Measurements from ENCODE around the gene SCGB1C1.

SCGB1C1 gene

DNA sequence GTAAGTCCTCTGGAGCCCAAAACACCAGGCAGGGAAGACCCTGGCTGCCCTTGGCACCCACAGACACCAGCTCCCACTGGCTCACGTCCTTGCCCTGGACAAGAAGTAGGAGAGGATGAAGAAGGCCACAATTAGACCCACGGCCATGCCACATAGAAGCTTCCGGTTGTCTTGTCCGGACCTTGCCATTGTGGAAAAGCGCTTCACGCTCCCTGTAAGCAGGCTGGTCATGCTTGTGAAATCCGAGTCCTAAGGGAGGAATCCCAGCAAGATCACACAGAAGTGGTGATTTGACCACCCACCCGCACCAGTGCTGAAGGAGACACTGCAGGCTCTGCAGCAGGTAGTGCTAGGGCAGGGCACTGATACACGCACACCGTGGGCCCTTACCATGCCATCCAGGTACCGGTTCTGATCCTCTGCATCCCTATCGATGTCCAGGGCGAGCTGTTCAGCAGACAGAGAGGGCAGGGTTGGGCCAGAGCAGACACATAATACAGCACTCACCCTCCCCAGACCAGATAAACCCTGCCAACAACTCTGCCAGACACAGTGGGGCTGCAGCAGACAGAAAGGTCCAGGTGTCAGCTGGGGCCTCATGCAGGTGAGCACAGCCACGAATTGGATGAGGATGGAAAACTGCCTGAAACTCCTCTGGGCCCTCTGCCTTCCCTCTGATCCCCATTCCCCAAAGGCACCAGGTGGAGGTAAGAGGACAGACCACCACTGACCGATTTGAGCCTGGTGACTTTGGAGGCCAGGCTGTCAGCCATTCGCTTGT, 12.5 kb downstream of the SCGB1C1 start:
- DNase-seq = peak; percentile 1

DNA sequence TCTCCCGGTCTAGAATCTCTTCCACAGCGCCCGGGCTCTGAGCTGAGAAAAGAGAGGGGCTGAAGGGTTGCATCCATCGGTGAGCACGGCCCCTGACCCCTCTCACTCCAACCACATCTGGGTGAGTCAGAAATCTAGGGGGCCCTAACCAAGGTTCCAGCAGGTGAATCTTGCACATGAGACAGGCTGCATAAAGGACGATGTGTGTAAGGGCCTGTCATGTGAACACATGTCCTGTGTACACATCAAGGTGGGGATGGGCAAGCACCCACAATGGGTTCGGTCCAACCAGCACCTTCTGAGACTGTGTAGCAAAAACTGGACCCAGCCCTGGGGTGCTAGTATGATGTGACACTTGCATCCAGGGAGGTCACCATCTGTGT, 13.1 kb downstream of the SCGB1C1 start:
- DNase-seq = peak; percentile 1

DNA sequence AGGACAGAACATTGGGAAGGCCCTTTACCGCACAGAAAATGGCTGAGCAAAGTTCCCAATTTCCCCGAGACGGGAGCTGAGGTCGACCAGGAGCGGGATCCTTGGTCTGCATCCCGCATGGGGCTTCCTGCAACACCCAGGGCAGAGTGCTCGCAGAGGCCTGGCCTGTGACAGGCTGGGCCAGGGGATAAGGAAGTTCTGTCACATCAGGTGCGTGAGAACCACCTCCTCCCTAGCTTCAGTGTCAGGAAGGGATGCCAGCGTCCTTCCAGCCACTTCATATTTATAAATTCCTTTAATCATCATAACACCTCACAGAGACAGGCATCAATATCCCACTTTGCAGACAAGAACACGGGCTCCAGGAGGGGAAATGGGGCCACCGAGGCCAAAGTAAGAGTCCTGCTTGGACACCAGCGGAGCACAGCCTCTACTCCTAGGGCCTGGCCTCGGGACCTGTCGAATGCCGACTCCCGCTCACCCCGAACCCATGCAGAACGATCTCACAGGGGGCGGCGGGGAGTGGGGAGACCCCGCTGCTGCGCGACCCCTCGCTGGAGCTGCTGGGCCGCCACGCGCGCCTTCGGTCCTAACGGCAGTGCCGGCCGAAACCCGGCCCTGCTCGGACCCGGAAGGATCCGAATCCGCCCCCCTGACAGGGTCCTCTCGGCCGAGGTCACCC, 13.8 kb downstream of the SCGB1C1 start:
- peak; percentile 16 for DNase-seq

DNA sequence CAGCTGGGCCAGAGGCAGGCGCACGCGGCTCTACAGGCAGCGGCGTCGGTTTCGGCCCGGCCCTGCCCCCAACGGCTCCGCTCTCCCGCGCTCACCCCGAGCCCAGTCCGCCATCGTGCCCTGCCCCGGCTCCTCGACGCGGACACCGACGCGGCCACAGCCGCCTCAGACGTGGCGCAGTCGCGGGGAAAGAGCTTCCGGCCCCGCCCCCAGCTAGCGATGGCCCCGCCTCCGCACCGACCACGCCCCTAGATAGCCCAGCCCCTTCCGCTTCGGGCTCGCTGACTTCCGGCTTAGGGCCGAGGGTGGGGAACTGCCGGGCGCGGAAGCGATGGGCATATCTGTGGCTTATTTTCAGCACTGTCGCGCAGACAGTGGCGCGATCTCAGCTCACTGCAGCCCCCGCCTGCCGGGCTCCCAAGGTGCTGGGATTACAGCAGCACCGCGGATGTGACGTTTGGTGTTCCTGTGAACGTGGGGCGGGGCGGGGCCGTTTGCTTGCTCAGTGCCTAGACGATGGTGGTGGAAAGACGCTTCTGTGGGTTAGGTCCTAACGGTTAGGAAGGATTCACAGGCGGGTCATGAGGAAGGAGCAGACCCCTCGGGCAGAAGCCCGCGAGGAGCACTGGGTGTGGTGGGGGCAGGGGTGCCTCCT, 14.5 kb downstream of the SCGB1C1 start, which contains the start of the genes BET1L and RIC8A:
Gene BET1L, minus strand, starts transcription at position 192 of the 655 bp plus-strand sequence. Its CDS starts 78 bp downstream, at position 114.
Gene RIC8A, plus strand, starts transcription at position 501 of the 655 bp plus-strand sequence. CDS start 1,147 bp downstream, outside the sequence.
- peak; percentile 97 for DNase-seq

DNA sequence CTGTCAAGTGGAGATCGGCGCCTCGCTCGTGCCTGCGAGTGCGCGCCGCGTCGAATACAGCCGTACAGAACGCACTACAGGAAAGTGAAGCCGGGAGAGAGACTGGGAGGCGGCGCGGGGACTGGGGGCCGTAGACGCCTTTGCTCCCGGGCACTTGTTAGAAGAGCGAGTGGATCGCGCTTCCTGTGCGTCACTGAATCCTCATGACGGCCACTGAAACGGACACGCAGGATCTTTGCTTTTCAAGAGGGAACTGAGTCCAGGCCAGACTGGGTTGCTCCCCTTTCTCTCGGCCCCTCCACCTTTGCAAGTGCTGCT, 14.9 kb downstream of the SCGB1C1 start:
- DNase-seq = no peak

DNA sequence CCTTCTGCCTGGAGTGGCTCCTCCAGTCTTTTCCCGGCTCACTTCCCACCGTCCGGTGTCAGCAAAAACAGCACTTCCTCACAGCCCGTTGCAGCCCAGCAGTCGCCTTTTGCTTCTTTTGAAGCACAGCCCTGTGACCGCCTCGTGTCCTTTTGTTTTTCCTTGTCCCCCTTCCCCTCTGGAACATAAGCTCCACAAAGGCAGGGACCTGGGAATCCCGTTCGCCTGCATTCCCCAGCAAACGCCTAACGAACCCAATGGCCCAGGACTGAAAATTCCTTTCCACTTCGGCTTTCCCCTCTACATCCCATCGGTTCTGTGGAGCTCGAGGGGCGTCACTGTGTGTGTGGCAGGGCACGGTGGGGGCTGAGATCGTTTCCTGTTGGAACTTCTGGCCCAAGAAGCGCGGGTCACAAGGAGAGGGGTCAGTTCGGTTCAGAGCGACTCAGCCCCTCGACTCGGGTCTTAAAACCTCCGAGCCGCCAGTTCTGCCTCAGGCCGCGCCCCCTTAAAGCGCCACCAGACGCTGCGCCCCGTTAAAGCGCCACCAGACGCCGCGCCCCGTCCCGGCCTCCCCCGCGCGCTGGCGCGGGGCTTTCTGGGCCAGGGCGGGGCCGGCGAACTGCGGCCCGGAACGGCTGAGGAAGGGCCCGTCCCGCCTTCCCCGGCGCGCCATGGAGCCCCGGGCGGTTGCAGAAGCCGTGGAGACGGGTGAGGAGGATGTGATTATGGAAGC, 15.5 kb downstream of the SCGB1C1 start:
- peak; percentile 85 for DNase-seq

DNA sequence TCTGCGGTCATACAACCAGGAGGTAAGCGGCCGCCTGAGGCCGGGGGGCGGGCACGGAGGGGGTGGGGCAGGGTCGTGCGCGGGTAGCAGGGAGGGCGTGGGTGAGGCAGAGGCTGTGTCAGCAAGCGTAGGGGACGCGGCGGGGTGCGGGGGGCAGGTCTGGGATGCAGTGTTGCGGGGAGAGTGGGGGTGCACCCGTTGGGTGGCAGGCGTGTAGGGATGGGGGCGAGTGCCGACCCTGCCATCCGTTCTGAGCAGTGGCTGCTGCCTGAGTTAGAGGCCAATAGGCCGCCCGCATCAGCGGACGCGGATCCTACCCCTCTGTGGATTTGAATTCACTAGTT, 16.0 kb downstream of the SCGB1C1 start:
- no peak for DNase-seq

DNA sequence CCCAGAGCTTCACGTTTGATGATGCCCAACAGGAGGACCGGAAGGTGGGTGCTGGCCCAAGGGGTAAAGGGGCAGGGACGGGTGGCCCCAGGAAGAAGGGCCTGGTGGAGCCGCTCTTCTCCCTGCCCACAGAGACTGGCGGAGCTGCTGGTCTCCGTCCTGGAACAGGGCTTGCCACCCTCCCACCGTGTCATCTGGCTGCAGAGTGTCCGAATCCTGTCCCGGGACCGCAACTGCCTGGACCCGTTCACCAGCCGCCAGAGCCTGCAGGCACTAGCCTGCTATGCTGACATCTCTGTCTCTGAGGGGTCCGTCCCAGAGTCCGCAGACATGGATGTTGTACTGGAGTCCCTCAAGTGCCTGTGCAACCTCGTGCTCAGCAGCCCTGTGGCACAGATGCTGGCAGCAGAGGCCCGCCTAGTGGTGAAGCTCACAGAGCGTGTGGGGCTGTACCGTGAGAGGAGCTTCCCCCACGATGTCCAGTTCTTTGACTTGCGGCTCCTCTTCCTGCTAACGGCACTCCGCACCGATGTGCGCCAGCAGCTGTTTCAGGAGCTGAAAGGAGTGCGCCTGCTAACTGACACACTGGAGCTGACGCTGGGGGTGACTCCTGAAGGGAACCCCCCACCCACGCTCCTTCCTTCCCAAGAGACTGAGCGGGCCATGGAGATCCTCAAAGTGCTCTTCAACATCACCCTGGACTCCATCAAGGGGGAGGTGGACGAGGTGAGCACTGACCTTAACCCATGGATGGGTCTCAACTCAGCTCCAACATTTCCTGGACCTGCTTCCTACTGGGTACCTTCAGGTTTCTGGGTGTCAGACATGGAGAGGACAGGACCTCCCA, 16.6 kb downstream of the SCGB1C1 start:
- DNase-seq = no peak

DNA sequence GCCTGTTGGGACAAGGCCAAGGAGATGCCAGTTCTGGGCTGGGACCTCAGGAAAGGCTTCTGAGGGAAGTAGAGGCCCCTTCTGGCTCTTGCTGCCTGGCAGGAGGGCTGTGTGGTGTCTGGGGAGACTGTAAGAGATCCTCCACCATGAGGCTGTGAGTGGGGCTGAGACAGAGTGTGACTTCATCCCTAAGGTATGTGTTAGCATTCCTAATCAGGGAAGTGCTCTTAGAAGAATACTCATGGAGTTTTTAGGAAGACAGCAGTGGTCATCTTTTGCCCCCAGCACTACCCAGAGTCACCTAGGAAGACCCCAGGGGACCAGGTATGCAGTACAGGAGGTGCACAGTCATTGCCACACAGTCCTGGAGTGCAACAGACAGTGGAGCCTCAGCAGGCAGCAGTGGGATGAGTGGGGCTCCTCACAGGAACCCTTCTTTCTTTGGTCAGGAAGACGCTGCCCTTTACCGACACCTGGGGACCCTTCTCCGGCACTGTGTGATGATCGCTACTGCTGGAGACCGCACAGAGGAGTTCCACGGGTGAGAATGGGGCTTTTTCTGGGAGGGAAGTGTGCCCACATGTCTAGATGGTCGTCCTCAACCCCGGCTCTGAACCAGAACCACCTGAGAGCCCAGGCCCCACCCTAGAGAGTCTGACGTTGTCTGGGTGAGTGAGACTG, 17.4 kb downstream of the SCGB1C1 start:
- no peak for DNase-seq

DNA sequence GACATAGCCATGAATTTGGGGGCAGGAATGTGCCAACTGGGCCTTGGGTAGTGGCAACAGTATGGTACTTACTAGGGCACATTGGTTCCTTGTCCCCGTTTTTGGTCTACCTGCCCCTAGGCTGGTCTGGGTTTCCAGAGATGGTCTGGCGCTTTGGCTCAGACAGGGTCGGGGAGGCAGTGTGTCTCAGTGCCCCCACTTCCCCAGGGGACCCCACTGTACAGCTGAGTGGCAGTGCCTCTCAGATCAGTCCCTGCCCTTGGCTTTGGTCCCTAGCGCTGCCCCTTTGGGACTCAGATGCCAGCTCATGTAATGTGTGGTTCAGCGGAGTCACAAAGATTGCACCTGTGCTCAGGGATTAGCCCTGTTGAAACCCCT, 17.9 kb downstream of the SCGB1C1 start:
- DNase-seq = no peak

DNA sequence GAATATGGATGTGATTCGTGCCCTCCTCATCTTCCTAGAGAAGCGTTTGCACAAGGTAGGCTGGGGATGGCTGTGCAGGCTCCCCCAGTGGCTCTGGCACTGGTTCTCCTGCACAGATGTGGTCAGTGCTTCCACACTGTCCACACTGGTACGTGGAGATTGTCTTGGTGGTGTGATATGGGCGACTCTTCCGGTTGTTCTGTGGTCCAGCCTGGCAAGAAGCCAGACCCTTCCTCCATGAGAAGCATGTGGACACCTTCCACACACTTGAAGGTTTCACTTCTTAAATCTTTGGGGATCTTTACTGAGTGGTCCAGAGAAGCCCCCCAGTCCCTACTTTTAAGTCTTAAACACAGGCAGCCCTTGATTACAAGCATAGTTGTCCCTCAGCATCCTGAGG, 18.4 kb downstream of the SCGB1C1 start:
- DNase-seq = no peak

DNA sequence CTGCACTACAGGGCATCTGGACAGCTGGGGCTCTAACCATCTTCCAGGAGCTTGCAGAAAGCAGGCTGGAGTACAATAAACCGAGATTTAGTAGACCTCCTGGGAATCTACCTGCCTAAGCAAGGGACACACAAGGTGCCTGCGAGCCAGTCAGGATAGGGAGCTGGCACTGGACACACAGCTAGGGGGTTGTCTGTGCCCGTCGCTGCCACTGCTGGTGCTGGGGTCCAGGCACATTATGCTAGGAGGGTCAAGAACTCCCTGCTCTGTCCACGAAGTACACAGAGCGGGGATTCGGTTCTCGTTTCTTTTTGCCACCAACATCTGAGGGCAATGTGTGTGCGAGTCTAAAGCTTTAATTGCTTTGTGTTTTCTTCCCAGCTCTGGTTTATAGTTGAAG, 18.9 kb downstream of the SCGB1C1 start:
- DNase-seq = no peak

DNA sequence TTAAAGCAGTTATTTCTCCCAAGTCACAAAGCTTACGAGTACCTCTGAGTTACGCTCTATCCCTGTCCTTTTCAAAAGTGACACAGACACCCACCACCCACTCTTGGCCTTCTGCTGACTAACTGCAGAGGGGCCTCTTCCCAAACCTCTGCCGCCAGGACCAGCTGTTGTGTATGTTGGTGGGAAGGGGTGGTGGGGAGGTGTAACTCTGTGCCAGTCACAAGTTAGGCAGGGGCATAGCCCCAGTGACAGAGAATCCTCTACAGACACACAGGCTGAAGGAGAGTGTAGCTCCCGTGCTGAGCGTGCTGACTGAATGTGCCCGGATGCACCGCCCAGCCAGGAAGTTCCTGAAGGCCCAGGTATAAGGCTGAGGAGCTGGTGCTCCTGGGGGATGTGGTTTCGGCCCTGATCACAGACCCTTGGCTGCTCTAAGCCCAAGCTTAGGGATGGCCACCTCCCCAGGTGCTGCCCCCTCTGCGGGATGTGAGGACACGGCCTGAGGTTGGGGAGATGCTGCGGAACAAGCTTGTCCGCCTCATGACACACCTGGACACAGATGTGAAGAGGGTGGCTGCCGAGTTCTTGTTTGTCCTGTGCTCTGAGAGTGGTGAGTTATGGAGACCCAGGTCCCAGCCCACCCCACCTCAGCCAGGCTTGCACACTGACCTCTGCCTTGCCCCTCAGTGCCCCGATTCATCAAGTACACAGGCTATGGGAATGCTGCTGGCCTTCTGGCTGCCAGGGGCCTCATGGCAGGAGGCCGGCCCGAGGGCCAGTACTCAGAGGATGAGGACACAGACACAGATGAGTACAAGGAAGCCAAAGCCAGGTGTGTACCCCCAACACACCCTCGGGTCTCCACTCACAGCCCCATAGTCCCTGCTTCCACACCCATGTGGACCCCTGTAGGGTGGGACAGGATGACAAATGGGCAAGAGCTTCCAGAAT, 19.5 kb downstream of the SCGB1C1 start:
- DNase-seq = no peak

DNA sequence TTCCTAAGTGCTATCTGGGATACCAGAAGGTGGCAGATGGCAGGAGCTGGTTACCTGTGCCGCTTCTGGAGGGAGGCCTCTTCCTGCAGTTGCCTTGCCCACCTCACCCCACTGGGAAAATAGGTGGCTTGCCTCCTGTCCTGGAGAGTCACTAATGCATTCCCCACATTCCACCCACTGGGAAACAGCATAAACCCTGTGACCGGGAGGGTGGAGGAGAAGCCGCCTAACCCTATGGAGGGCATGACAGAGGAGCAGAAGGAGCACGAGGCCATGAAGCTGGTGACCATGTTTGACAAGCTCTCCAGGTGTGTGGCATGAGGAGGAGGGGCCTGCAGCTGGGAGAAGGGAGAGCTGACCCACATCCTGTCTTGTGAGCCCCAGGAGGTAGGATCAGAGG, 20.2 kb downstream of the SCGB1C1 start:
- no peak for DNase-seq

DNA sequence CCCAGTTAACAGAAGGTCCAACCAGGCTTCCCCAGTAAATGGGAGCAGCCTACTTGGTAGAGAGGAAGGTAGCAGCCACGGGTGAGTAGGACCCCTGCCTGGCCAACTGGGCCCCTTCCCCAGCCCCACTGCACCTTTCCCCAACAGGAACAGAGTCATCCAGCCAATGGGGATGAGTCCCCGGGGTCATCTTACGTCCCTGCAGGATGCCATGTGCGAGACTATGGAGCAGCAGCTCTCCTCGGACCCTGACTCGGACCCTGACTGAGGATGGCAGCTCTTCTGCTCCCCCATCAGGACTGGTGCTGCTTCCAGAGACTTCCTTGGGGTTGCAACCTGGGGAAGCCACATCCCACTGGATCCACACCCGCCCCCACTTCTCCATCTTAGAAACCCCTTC, 21.2 kb downstream of the SCGB1C1 start:
- DNase-seq = no peak

DNA sequence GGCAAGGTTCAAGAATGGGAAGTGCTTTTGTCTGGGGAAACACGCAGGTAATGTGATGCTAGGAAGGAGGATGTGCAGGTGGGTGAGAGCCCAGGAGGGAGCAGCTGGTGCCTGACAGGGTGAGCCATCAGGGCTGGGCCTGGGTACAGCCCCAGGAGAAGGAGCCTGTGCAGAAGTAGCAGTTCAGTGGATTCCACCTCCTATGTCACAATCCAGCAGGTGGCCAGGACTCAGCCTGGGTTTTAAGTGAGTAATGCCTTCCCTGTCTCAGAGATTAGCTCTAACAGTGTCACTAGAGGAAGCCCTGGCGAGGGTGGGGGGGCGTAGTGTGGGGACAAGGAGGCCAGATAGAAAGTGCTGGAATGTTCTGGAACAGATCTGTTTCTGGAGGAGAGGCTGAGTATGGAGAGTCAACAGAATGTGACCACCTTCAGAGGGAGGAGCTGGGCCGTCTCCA, 22.7 kb downstream of the SCGB1C1 start:
- no peak for DNase-seq

DNA sequence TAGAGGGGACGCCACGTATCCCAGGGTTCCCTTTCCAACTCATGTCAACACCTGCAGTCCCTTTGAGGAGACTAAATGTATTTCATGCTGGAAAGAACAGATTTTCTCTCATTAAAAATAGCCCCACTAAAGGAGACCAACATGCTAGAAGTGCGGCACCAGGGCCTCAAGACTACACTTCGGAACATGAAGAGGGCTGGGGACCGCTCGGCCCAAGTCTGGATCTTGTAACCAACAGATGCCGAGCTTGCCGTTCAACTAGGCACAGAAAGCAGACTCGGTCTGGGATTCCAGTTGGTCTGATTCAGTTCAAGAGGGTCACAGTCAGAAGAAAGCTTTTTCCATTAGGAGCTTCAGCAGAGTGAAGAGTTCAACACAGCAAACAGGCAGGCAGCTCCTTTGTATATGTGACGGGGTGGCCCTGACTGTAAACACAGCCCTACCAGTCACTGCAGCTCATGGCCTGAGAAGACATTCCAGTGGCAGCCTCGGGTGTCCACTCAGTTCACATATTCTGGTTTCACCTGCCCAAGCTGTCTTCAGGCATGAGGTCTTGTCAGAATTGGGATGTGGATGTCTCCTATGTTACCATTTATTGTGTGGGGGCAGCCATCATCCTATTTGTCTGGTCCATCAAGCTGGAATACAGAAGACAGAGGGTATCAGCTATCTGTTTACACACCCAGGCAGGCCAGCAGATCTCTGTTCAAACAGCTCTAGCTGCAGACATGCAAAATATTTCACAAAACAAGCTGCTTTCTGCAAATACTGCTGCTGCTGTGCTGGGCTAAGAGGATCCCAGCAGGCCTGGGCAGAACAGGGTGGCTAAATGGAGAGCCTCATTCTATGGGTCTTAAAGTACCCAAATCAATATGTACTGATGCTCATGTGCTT, 23.4 kb downstream of the SCGB1C1 start:
- DNase-seq = no peak

DNA sequence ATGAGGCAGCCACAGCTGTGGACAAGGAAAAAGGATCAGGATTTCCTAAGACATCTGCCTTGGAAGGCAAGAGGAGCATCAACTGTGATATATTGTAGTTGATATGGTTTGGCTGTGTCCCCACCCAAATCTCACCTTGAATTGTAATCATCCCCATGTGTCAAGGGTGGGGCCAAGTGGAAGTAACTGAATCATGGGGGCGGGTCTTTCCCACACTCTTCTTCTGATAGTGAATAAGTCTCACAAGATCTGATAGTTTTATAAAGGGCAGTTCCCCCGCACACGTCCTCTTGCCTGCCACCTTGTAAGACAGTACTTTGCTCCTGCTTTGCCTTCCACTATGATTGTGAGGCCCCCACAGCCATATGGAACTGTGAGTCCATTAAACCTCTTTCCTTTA, 24.8 kb downstream of the SCGB1C1 start:
- DNase-seq = no peak

DNA sequence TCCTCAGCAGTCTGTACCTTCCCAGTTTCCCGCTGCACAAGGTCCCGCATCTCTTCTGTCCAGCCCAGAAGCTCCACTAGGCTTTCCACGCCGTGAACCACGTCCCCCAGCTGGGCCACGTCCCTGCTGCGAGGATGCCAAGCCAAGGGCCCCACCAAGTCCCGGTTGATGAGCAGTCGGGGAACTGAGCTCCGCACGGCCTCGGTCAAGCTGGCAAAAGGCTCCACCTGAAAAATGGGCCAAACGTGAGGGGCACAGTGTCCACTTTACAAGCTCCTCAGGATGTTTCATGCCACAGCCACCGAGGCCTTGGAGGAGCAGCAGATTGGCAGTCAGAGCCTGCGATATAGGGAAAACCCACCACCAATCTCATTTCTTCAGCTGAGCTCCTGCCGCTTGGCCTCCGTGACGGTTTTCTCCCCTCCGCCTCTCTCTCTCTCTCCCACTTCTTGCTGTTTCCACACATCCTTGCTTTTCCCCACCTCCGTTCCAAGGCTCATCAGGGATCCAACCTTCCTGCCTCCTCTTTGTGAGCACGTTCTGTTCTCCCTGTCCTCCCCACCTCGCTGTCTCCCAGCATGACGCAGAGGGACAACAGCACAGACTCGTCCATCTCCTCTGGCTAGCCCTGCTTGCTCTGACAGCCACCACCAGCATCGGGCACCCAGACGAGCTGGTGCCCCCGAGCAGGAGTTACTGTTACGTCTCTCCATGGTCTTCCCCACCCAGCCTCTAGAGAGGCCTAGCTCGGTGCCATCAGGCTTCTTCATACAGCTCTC, 26.1 kb downstream of the SCGB1C1 start:
- no peak for DNase-seq

Data from activated naive CD4-positive, alpha-beta T cell treated with Interleukin-2 at 50 U/mL for 16 hours (primary cell).